Right atrium auricular region (tissue), 2 donors: ENCODE results near the gene LMBR1. TPM values are rescaled to one million over a fixed set of nuclear protein-coding genes. Genes with fewer than 3 reads are reported as not detected.

Experiments
- DNase-seq: peaks from one replicate; pipeline ENCODE4 v3.0.0-alpha.2; 2019; ENCODE audit warnings: low spot score
- H3K27ac ChIP-seq, 2 donors: fragments of 200-600 bp; sonication (generic); 1 replicate in 1 of 2; 2 replicates in 1 of 2; pipeline ENCODE4 v1.5.1; 2016 to 2019
- H3K27me3 ChIP-seq, 2 donors: fragments of 200-600 bp; sonication (generic); one replicate each; pipeline versions ENCODE4 v1.5.1 to v1.6.0; 2017 to 2019
- H3K36me3 ChIP-seq: fragments of 200-600 bp; sonication (generic); one replicate; pipeline ENCODE4 v1.5.1; 2016
- H3K4me1 ChIP-seq, 2 donors: fragments of 200-600 bp; sonication (generic); one replicate each; pipeline versions ENCODE4 v1.5.1 to v1.6.0; 2017 to 2019
- H3K4me3 ChIP-seq, 2 donors: fragments of 200-600 bp; sonication (generic); 1 replicate in 1 of 2; 2 replicates in 1 of 2; pipeline ENCODE4 v1.5.1; 2017 to 2019; ENCODE audit warnings: mild to moderate bottlenecking in 1 of 2, moderate library complexity in 1 of 2
- H3K9me3 ChIP-seq, 2 donors: fragments of 200-600 bp; sonication (generic); one replicate each; pipeline ENCODE4 v1.5.1; 2019
- CTCF ChIP-seq, 2 donors: fragments of 200-600 bp; sonication (generic); IDR thresholded peaks; one replicate each; pipeline ENCODE4 v1.5.1; 2019; ENCODE audit warnings: antibody characterized with exemption in 2 of 2
- total RNA-seq, 2 donors: library from RNA; depleted of rRNA; stranded (reverse); fragments of >200 nt; gene quantifications; one replicate each; pipeline ENCODE4 v1.1.0, GENCODE V29; 2016

LMBR1 gene
- total RNA-seq, 2 donors from 2014 or later, result 32.4 to 33.7 TPM

GRCh38 chr7:156802214-156802613, 90.8 kb downstream of the LMBR1 start:
- DNase-seq, result no peak
- Histone ChIP-seq H3K36me3 (peaks cover 9% of the 10 kb centered on the region), H3K27ac (no peak overlapping the region), H3K9me3 (no peaks in the 10 kb centered on the region), H3K27me3 (no peaks in the 10 kb centered on the region), H3K4me1 (no peaks in the 10 kb centered on the region), H3K4me3 (no peak overlapping the region)
- TF ChIP-seq CTCF (IDR thresholded peaks at IDR 0.05), result no peak

GRCh38 chr7:156795415-156795814, 97.6 kb downstream of the LMBR1 start:
- Histone ChIP-seq H3K4me1 (no peaks in the 10 kb centered on the region), H3K36me3 (peaks cover 5% of the 10 kb centered on the region), H3K27me3 (no peaks in the 10 kb centered on the region), H3K9me3 (no peaks in the 10 kb centered on the region), H3K27ac (no peak overlapping the region), H3K4me3 (no peak overlapping the region)
- DNase-seq, result no peak
- no peak for TF ChIP-seq CTCF (IDR thresholded peaks at IDR 0.05)

- no peaks in the 10 kb centered on the region for H3K4me1 ChIP-seq
- no peak overlapping the region for H3K27ac ChIP-seq
- peaks cover 5% of the 10 kb centered on the region for H3K36me3 ChIP-seq
- no peaks in the 10 kb centered on the region for H3K9me3 ChIP-seq
- no peak for TF ChIP-seq CTCF (IDR thresholded peaks at IDR 0.05)
- no peaks in the 10 kb centered on the region for H3K27me3 ChIP-seq
- H3K4me3 ChIP-seq, result no peak overlapping the region
- DNase-seq, result no peak
Measured at GRCh38 chr7:156793334-156793733, 99.6 kb downstream of the LMBR1 start.

GRCh38 chr7:156792611-156793010, 100.4 kb downstream of the LMBR1 start:
- Histone ChIP-seq H3K27me3 (no peaks in the 10 kb centered on the region), H3K9me3 (no peaks in the 10 kb centered on the region), H3K4me3 (no peak overlapping the region), H3K27ac (no peak overlapping the region), H3K4me1 (no peaks in the 10 kb centered on the region), H3K36me3 (peaks cover 5% of the 10 kb centered on the region)
- TF ChIP-seq CTCF (IDR thresholded peaks at IDR 0.05), result no peak
- no peak for DNase-seq

- no peak for TF ChIP-seq CTCF (IDR thresholded peaks at IDR 0.05)
- H3K4me3 ChIP-seq, result no peak overlapping the region
- H3K27ac ChIP-seq, result no peak overlapping the region
Measured at GRCh38 chr7:156791241-156791640, 101.7 kb downstream of the LMBR1 start.

GRCh38 chr7:156790264-156790663, 102.7 kb downstream of the LMBR1 start:
- Histone ChIP-seq H3K36me3 (no peaks in the 10 kb centered on the region), H3K27ac (no peak overlapping the region), H3K4me1 (no peaks in the 10 kb centered on the region), H3K9me3 (no peaks in the 10 kb centered on the region), H3K27me3 (no peaks in the 10 kb centered on the region), H3K4me3 (no peak overlapping the region)
- DNase-seq, result no peak
- no peak for TF ChIP-seq CTCF (IDR thresholded peaks at IDR 0.05)

More at GRCh38 chr7:156791241-156791640, 101.7 kb downstream of the LMBR1 start:
- Histone ChIP-seq H3K9me3 (no peaks in the 10 kb centered on the region), H3K27me3 (no peaks in the 10 kb centered on the region), H3K36me3 (peaks cover 5% of the 10 kb centered on the region), H3K4me1 (no peaks in the 10 kb centered on the region)
- no peak for DNase-seq
